Thyroid gland (tissue), 4 donors: ENCODE results near the gene TIMD4.

ENCODE experiments used
- POLR2A ChIP-seq, 2 donors: fragments of 450-650 bp; IDR thresholded peaks; one replicate each; pipeline ENCODE4 v1.6.1; 2017; ENCODE audit warnings: antibody characterized with exemption in 2 of 2, mild to moderate bottlenecking in 2 of 2, moderate library complexity in 1 of 2
- TF ChIP-seq, protein P1 (sequence below), 6 experiments: fragments of 200-600 bp in 3 of 6; fragments of 450-650 bp in 3 of 6; sonication (generic) in 3 of 6; IDR thresholded peaks; one replicate each; pipeline ENCODE4 v1.5.1; 2016 to 2019; ENCODE audit warnings: antibody characterized with exemption in 6 of 6, mild to moderate bottlenecking in 2 of 6, inconsistent platforms in 1 of 6, moderate library complexity in 1 of 6

DNA sequence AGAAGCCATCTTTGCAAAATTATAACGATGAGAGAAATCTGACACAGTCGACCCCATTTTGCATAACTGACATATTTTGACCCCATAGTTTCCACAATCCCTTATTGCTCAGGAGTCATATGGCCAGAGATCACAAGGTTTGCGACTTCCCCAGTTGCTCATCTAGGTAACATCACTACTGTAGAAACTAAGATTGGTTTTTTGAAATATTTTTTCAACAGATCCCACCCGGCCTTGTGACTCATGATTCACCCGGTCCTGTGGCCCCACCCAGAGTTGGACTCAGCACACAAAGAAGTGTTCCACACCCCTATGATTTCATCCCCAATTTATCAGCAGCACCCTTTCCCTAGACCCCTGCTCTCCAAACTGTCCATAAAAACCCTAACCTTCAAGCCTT is 50.2 kb downstream of the TIMD4 start:
- TF ChIP-seq, protein P1, sequence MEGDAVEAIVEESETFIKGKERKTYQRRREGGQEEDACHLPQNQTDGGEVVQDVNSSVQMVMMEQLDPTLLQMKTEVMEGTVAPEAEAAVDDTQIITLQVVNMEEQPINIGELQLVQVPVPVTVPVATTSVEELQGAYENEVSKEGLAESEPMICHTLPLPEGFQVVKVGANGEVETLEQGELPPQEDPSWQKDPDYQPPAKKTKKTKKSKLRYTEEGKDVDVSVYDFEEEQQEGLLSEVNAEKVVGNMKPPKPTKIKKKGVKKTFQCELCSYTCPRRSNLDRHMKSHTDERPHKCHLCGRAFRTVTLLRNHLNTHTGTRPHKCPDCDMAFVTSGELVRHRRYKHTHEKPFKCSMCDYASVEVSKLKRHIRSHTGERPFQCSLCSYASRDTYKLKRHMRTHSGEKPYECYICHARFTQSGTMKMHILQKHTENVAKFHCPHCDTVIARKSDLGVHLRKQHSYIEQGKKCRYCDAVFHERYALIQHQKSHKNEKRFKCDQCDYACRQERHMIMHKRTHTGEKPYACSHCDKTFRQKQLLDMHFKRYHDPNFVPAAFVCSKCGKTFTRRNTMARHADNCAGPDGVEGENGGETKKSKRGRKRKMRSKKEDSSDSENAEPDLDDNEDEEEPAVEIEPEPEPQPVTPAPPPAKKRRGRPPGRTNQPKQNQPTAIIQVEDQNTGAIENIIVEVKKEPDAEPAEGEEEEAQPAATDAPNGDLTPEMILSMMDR (IDR thresholded peaks at IDR 0.05): no peak
- no peak for TF ChIP-seq POLR2A (IDR thresholded peaks at IDR 0.05)
